Trophoblast cell (in vitro differentiated cells and primary cell): ENCODE data around the gene APOL4.

Experiments
- DNase-seq, 2 donors: peaks; one replicate each; pipeline ENCODE4 v3.0.0-alpha.2; 2016
- H2AFZ ChIP-seq: 2 replicates; pipeline ENCODE4 v1.6.1; 2013; ENCODE audit warnings: low read length, moderate library complexity, mild to moderate bottlenecking; ENCODE audit not compliant: insufficient read depth, poor library complexity
- H2AK5ac ChIP-seq: 2 replicates; pipeline ENCODE4 v1.6.1; 2013; ENCODE audit warnings: mild to moderate bottlenecking, low read length
- H2BK120ac ChIP-seq: 2 replicates; pipeline ENCODE4 v1.6.1; 2013; ENCODE audit warnings: low read length, mild to moderate bottlenecking, moderate library complexity; ENCODE audit not compliant: insufficient read depth, poor library complexity
- H2BK12ac ChIP-seq: 2 replicates; pipeline ENCODE4 v1.6.1; 2013; ENCODE audit warnings: mild to moderate bottlenecking, low read length, moderate library complexity
- H2BK5ac ChIP-seq: 2 replicates; pipeline ENCODE4 v1.6.1; 2013; ENCODE audit warnings: low read length, low read depth, moderate library complexity, mild to moderate bottlenecking; ENCODE audit not compliant: poor library complexity
- H3K14ac ChIP-seq: 2 replicates; pipeline ENCODE4 v1.6.1; 2013; ENCODE audit warnings: mild to moderate bottlenecking, low read length
- H3K18ac ChIP-seq: 2 replicates; pipeline ENCODE4 v1.6.1; 2013; ENCODE audit warnings: mild to moderate bottlenecking, low read length
- H3K23ac ChIP-seq: 2 replicates; pipeline ENCODE4 v1.6.1; 2013; ENCODE audit warnings: low read length
- H3K27ac ChIP-seq: 2 replicates; pipeline ENCODE4 v1.5.1; 2013; ENCODE audit warnings: low read depth, mild to moderate bottlenecking, inconsistent platforms, low read length, moderate library complexity
- H3K27me3 ChIP-seq: 2 replicates; pipeline ENCODE4 v1.6.1; 2013; ENCODE audit warnings: inconsistent platforms, mild to moderate bottlenecking, low read length, moderate library complexity; ENCODE audit not compliant: insufficient read depth
- H3K36me3 ChIP-seq, 2 experiments: 1 replicate in 1 of 2; 2 replicates in 1 of 2; pipeline ENCODE4 v1.6.1; 2013; ENCODE audit warnings: low read length in 2 of 2, mild to moderate bottlenecking in 2 of 2, moderate library complexity in 1 of 2; ENCODE audit not compliant: insufficient read depth in 2 of 2, control insufficient read depth in 1 of 2
- H3K4ac ChIP-seq: 2 replicates; pipeline ENCODE4 v1.6.1; 2013; ENCODE audit warnings: low read depth, mild to moderate bottlenecking, low read length, moderate library complexity
- H3K4me1 ChIP-seq, 2 experiments: 1 replicate in 1 of 2; 2 replicates in 1 of 2; pipeline ENCODE4 v1.6.1; 2013; ENCODE audit warnings: low read length in 2 of 2, mild to moderate bottlenecking in 2 of 2, moderate library complexity in 1 of 2; ENCODE audit not compliant: insufficient read depth in 2 of 2, control insufficient read depth in 1 of 2
- H3K4me2 ChIP-seq: 2 replicates; pipeline ENCODE4 v1.6.1; 2013; ENCODE audit warnings: inconsistent platforms, mild to moderate bottlenecking, low read length, moderate library complexity
- H3K4me3 ChIP-seq: 2 replicates; pipeline ENCODE4 v1.5.1; 2013; ENCODE audit warnings: mild to moderate bottlenecking, low read depth, low read length, inconsistent platforms
- H3K79me1 ChIP-seq: one replicate; pipeline ENCODE4 v1.6.1; 2013; ENCODE audit warnings: low read length
- H3K79me2 ChIP-seq: 2 replicates; pipeline ENCODE4 v1.6.1; 2013; ENCODE audit warnings: low read length, mild to moderate bottlenecking; ENCODE audit not compliant: control insufficient read depth, insufficient read depth, poor library complexity
- H3K9ac ChIP-seq: 2 replicates; pipeline ENCODE4 v1.6.1; 2013; ENCODE audit warnings: mild to moderate bottlenecking, low read length
- H3K9me3 ChIP-seq: 2 replicates; pipeline ENCODE4 v1.6.1; 2013; ENCODE audit warnings: low read depth, mild to moderate bottlenecking, control low read depth, inconsistent platforms, low read length; ENCODE audit not compliant: insufficient read depth
- H4K12ac ChIP-seq: 2 replicates; pipeline ENCODE4 v1.6.1; 2013; ENCODE audit warnings: low read depth, mild to moderate bottlenecking, low read length, moderate library complexity
- H4K8ac ChIP-seq: 2 replicates; pipeline ENCODE4 v1.6.1; 2013; ENCODE audit warnings: low read depth, mild to moderate bottlenecking, low read length, moderate library complexity
- H4K91ac ChIP-seq: one replicate; pipeline ENCODE4 v1.6.1; 2013; ENCODE audit warnings: low read depth, mild to moderate bottlenecking, low read length, moderate library complexity
- WGBS: extraction: QIAGEN DNeasy Blood & Tissue Kit; methylation state at CpG from one replicate; pipeline ENCODE4 v1.1.7; 2013; ENCODE audit warnings: missing lambda C conversion rate; ENCODE audit not compliant: insufficient read length, insufficient coverage; ENCODE audit errors: extremely low coverage; 5-methylcytosine and 5-hydroxymethylcytosine counted together

Gene APOL4

GRCh38 chr22:36171941-36172340 is 29.7 kb downstream of the APOL4 start:
- Histone ChIP-seq H3K36me3 (no peaks in the 10 kb centered on the region), H3K79me2 (no peaks in the 10 kb centered on the region), H3K9me3 (no peaks in the 10 kb centered on the region), H3K4me1 (peaks cover 0 to 2% of the 10 kb centered on the region in 2 experiments), H3K14ac (no peak overlapping the region), H3K18ac (no peak overlapping the region), H3K9ac (no peak overlapping the region), H4K12ac (no peak overlapping the region), H3K4me3 (no peak overlapping the region), H3K27me3 (no peaks in the 10 kb centered on the region), H3K4ac (no peak overlapping the region), H3K23ac (no peak overlapping the region), H4K8ac (no peak overlapping the region), H3K79me1 (no peaks in the 10 kb centered on the region), H2AK5ac (no peak overlapping the region), H4K91ac (no peak overlapping the region), H2BK120ac (no peak overlapping the region), H2BK12ac (no peak overlapping the region), H3K27ac (no peak overlapping the region), H2AFZ (no peak overlapping the region), H3K4me2 (no peak overlapping the region), H2BK5ac (no peak overlapping the region)
- WGBS: no CpG with 5 or more reads among the region's 3 CpGs
- DNase-seq: no peak

DNA sequence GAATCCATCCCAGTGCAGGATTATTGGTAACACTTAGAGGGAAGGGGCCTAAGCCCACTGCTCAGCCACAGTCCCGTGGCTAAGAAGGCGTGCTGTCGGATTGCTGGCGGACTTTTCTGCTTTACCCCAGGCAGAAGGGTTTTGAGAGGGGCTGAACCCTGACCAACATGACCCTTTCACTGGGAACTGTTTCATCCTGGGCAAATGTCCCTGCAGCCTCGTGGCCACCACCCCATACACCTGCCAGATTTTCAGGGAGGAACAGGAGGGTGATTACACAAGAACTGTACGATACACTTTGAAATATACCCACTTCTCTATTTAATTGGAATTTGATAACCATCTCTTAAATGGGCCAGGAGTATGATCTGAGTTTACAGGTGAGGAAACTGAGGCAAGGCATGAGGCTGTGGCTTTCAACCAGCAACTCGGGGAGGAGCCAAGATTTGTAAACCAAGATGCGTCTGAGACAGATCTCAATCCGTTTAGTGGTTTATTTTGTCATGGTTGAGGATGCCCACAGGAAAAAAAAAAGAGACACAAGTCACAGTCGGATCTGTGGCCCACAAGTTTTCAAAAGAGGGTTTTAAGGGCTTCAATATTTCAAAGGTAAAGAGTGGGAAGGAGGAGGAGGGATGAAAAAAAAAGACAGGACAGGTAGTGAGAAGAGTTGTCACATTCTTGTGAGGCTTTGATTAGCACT is 34.9 kb downstream of the APOL4 start:
- no peak overlapping the region for H3K4me2 ChIP-seq
- DNase-seq: no peak
- H2AFZ ChIP-seq: no peak overlapping the region
- no peaks in the 10 kb centered on the region for H3K27me3 ChIP-seq
- H3K9ac ChIP-seq: no peak overlapping the region
- no peaks in the 10 kb centered on the region for H3K9me3 ChIP-seq
- H2AK5ac ChIP-seq: no peak overlapping the region
- no peak overlapping the region for H2BK5ac ChIP-seq
- H3K27ac ChIP-seq: no peak overlapping the region
- no peak overlapping the region for H4K91ac ChIP-seq
- H3K36me3 ChIP-seq: no peaks in the 10 kb centered on the region
- no peak overlapping the region for H2BK120ac ChIP-seq
- no CpG with 5 or more reads among the region's 10 CpGs for WGBS
- no peak overlapping the region for H4K8ac ChIP-seq
- H3K4me3 ChIP-seq: no peak overlapping the region
- no peak overlapping the region for H3K23ac ChIP-seq
- H3K14ac ChIP-seq: no peak overlapping the region
- no peaks in the 10 kb centered on the region for H3K79me2 ChIP-seq
- H3K18ac ChIP-seq: no peak overlapping the region
- no peak overlapping the region for H2BK12ac ChIP-seq
- no peak overlapping the region for H4K12ac ChIP-seq
- H3K79me1 ChIP-seq: no peaks in the 10 kb centered on the region
- no peak overlapping the region for H3K4ac ChIP-seq
- no peaks in the 10 kb centered on the region for H3K4me1 ChIP-seq

DNA sequence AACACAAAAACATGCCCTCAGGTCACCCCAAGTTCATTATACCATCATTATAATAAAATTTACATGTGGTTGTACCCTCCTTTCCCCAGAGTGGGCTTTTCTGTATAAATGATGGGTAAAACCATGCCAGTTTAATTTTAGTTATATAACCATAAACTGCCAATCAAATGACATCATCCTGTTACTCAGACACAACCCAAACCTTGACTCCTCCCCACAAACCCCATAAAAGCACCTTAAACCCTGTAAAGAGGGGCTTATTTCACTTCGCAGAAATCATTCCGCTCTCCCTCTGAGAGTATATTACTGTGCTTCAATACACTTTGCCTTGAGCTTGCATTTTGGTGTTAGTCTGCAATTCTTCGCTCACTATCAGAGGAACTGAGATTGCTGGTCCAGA is 35.5 kb downstream of the APOL4 start:
- Histone ChIP-seq H2AFZ (no peak overlapping the region), H3K14ac (no peak overlapping the region), H2AK5ac (no peak overlapping the region), H4K12ac (no peak overlapping the region), H3K79me2 (no peaks in the 10 kb centered on the region), H3K4me2 (no peak overlapping the region), H3K36me3 (no peaks in the 10 kb centered on the region), H3K18ac (no peak overlapping the region), H3K79me1 (no peaks in the 10 kb centered on the region), H4K91ac (no peak overlapping the region), H3K9ac (no peak overlapping the region), H2BK12ac (no peak overlapping the region), H3K27ac (no peak overlapping the region), H2BK120ac (no peak overlapping the region), H3K9me3 (no peaks in the 10 kb centered on the region), H2BK5ac (no peak overlapping the region), H3K4me3 (no peak overlapping the region), H3K4me1 (no peaks in the 10 kb centered on the region), H3K23ac (no peak overlapping the region), H3K27me3 (no peaks in the 10 kb centered on the region), H3K4ac (no peak overlapping the region), H4K8ac (no peak overlapping the region)
- no peak for DNase-seq
- no CpG with 5 or more reads among the region's 3 CpGs for whole genome bisulfite sequencing

GRCh38 chr22:36165141-36165540 is 36.5 kb downstream of the APOL4 start:
- no CpG with 5 or more reads among the region's 2 CpGs for WGBS
- H2BK5ac ChIP-seq: no peak overlapping the region
- H2BK120ac ChIP-seq: no peak overlapping the region
- H3K18ac ChIP-seq: no peak overlapping the region
- no peak overlapping the region for H4K91ac ChIP-seq
- H2BK12ac ChIP-seq: no peak overlapping the region
- H3K14ac ChIP-seq: no peak overlapping the region
- no peak for DNase-seq
- H2AFZ ChIP-seq: no peak overlapping the region
- H4K12ac ChIP-seq: no peak overlapping the region
- no peak overlapping the region for H3K9ac ChIP-seq
- no peak overlapping the region for H3K4me2 ChIP-seq
- no peaks in the 10 kb centered on the region for H3K79me1 ChIP-seq
- H3K27me3 ChIP-seq: no peaks in the 10 kb centered on the region
- no peaks in the 10 kb centered on the region for H3K4me1 ChIP-seq
- no peak overlapping the region for H4K8ac ChIP-seq
- H2AK5ac ChIP-seq: no peak overlapping the region
- no peak overlapping the region for H3K27ac ChIP-seq
- no peaks in the 10 kb centered on the region for H3K9me3 ChIP-seq
- H3K4ac ChIP-seq: no peak overlapping the region
- H3K4me3 ChIP-seq: no peak overlapping the region
- H3K79me2 ChIP-seq: no peaks in the 10 kb centered on the region
- H3K23ac ChIP-seq: no peak overlapping the region
- no peaks in the 10 kb centered on the region for H3K36me3 ChIP-seq
